Measurements from ENCODE around the gene ARID5B.
"Not testable (repeated sequence)": the region's sequence is repeated elsewhere in the genome, so short reads cannot be mapped to it uniquely, and the experiment has no call there.

The ARID5B gene

GRCh38 chr10:62022830-62023229 is 121.3 kb downstream of the ARID5B start:
- Mint-ChIP-seq H3K27ac (peak overlapping the region; percentile 87), H3K9me3 (peaks cover 5 to 8% of the 10 kb centered on the region in 2 donors), H3K4me1 (peaks cover 49 to 87% of the 10 kb centered on the region in 2 donors), H3K27me3 (no peaks in the 10 kb centered on the region), H3K36me3 (peaks cover 57 to 86% of the 10 kb centered on the region in 2 donors), H3K4me3 (peak overlapping the region in 1 of 2 donors; percentile 7)
- no peak for DNase-seq
- ATAC-seq (replicated peaks): no peak

- Mint-ChIP-seq H3K4me1 (peaks cover 53 to 88% of the 10 kb centered on the region in 2 donors), H3K4me3 (peak overlapping the region; percentile 7 to 14), H3K27ac (peak overlapping the region; percentile 87), H3K9me3 (peaks cover 5 to 8% of the 10 kb centered on the region in 2 donors), H3K36me3 (peaks cover 61 to 87% of the 10 kb centered on the region in 2 donors), H3K27me3 (no peaks in the 10 kb centered on the region)
- DNase-seq: no peak
- peak; percentile 26 to 27 for ATAC-seq (replicated peaks)
Observed at GRCh38 chr10:62023329-62023728, 121.8 kb downstream of the ARID5B start.

DNA sequence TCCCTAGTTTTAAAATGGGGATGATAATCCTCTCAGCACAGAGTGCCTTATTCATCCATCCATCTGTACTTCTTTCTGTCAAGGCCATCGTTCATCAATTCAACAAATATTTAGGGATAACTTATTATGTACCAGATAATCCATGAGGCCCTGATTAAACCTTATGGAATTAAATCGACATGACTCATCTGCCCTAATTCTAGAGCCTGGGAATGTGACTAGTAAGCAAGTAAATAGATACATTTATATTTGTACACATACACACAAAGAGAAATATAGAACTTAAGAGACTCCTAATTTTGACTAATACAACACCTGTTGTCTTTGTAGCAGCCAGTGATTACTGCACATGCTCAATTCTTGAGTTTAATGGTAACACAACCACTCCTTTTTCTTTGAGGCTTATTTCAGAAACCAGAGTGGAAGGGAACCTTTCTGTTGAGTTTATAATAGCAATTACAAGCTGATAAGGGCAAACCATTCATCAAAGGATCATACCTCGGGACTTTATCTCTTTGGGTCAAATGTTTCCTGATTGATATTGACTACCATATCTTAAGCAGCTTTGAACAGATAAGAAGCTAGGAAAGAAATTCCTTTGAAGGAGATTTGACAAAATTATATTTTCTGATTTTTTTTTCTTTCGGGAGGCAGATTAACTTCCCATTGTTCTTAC is 122.7 kb downstream of the ARID5B start:
- H3K27ac Mint-ChIP-seq: peak overlapping the region; percentile 87
- no peak overlapping the region for H3K4me3 Mint-ChIP-seq
- peaks cover 50 to 88% of the 10 kb centered on the region in 2 donors for H3K4me1 Mint-ChIP-seq
- peaks cover 5 to 8% of the 10 kb centered on the region in 2 donors for H3K9me3 Mint-ChIP-seq
- no peak for DNase-seq
- H3K27me3 Mint-ChIP-seq: no peaks in the 10 kb centered on the region
- peaks cover 64 to 87% of the 10 kb centered on the region in 2 donors for H3K36me3 Mint-ChIP-seq
- no peak for ATAC-seq (replicated peaks)

DNA sequence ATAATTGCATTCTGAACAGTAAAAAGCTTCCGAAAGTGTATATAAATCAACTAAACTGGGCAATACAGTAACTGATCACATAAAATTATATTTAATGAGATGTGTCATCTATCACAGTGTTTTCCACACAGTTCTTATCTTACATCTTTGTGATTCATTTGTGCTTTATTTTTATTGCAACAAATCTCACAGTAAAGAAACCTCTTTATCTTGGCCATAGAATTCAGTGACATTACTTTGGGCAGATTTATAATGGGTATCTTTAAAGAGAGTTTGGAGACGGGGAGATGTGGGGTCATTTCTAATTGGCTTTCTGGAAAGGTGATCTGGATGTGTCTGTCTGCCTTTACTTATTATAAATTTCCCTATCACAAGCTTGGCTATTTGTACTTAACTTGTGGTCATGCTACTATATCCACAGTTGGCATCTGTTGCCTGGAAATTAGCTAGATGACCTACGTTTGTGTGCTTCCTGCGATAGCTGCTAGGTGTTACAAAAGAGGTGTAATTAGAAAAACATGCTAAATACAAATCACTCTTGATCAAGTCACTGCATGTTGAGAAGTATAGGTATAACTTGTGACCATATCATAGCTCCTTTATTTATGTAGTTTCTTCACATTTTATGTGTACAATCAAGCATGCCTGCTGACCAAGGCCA is 123.8 kb downstream of the ARID5B start:
- Mint-ChIP-seq H3K36me3 (peaks cover 66 to 86% of the 10 kb centered on the region in 2 donors), H3K27ac (peak overlapping the region; percentile 82), H3K4me1 (peaks cover 50 to 88% of the 10 kb centered on the region in 2 donors)

GRCh38 chr10:62025901-62026879 is 124.7 kb downstream of the ARID5B start:
- Mint-ChIP-seq H3K9me3 (peaks cover 5 to 10% of the 10 kb centered on the region in 2 donors), H3K4me3 (peak overlapping the region in 1 of 2 donors; percentile 3), H3K36me3 (peaks cover 72 to 91% of the 10 kb centered on the region in 2 donors), H3K4me1 (peaks cover 52 to 89% of the 10 kb centered on the region in 2 donors), H3K27ac (peak overlapping the region; percentile 86), H3K27me3 (no peaks in the 10 kb centered on the region)
- ATAC-seq (replicated peaks): peak in 1 of 2 donors; percentile 27
- no peak for DNase-seq

More for the DNA sequence above, 123.8 kb downstream of the ARID5B start:
- Mint-ChIP-seq H3K27me3 (no peaks in the 10 kb centered on the region), H3K9me3 (peaks cover 5 to 10% of the 10 kb centered on the region in 2 donors), H3K4me3 (no peak overlapping the region)
- no peak for DNase-seq
- ATAC-seq (replicated peaks): no peak

DNA sequence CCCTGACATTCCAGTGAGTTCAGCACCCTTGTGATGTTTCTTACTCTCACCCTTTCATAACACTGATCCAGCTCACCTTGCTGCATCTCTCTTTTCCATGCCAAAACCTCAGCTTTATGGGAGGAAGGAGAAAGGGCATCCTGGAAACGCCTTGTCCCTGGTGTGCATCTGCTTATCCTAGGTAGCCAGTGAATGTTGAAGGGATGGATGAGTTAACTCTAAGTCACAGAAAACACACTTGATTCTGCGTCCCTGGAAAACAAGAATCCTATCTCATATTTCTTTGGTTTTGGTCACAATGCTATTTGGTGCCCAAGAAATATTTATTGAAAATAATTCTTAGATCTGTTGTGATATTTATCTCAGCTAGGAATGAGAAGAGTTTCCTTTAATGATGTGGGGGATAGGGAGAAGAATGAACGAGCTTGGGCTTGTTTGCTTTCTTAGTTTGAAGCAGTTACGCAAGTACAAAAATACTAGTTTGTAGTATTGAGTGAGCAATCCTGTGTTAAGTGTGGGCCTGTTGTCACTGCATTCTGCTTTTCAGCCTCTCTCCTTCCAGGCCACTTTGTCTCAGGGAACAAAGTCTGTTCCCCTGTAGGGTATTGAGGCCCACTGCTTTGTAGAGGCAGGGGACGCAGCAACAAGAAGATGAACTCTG is 126.5 kb downstream of the ARID5B start:
- DNase-seq (no peak), ATAC-seq (replicated peaks) (no peak)
- Mint-ChIP-seq H3K27ac (peak overlapping the region; percentile 88), H3K36me3 (peaks cover 67 to 85% of the 10 kb centered on the region in 2 donors), H3K27me3 (no peaks in the 10 kb centered on the region), H3K9me3 (peaks cover 3 to 6% of the 10 kb centered on the region in 2 donors), H3K4me1 (peaks cover 47 to 86% of the 10 kb centered on the region in 2 donors), H3K4me3 (peak overlapping the region; percentile 2 to 33)

DNA sequence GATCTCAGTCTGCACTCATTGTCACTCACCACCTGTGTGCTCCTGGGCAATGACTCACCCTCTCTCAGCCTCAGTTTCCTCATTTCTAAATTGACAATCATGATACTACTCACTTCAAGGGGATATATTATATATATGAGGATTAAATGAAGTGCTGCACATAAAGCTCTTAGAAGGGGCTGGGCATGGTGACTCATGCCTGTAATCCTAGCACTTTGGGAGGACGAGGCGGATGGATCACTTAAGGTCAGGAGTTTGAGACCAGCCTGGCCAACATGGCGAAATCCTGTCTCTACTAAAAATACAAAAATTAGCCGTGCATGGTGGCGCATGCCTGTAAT is 127.0 kb downstream of the ARID5B start:
- not testable (repeated sequence) for ATAC-seq (replicated peaks); H3K9me3 Mint-ChIP-seq; H3K27me3 Mint-ChIP-seq; DNase-seq
- H3K36me3 Mint-ChIP-seq: peaks cover 66 to 85% of the 10 kb centered on the region in 2 donors
- H3K4me3 Mint-ChIP-seq: peak overlapping the region in 1 of 2 donors; percentile 2
- H3K27ac Mint-ChIP-seq: peak overlapping the region; percentile 86
- peaks cover 44 to 86% of the 10 kb centered on the region in 2 donors for H3K4me1 Mint-ChIP-seq

DNA sequence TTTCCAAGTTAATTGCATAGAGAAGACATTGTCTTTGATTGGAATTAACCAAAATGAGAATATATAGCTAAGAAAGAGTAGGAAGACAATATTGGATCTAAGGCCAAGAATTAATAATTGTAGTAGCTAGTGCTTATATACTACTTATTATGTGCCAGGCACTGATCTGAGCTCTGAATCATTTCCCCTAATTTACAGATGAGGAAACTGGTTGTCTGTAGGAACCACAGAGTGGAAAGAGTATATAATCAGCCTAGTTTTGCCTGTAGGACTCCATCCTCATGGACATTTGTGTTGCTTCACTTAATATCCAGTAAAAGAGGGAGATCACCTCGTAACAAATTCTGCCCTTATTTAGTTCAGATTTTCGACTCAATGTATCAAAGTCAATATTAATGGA is 127.9 kb downstream of the ARID5B start:
- peak overlapping the region; percentile 5 to 16 for H3K4me3 Mint-ChIP-seq
- peak overlapping the region; percentile 86 for H3K27ac Mint-ChIP-seq
- peaks cover 69 to 82% of the 10 kb centered on the region in 2 donors for H3K36me3 Mint-ChIP-seq
- ATAC-seq (replicated peaks) (peak in 1 of 2 donors; percentile 58), DNase-seq (no peak)
- H3K9me3 Mint-ChIP-seq: peaks cover 0 to 3% of the 10 kb centered on the region in 2 donors
- H3K27me3 Mint-ChIP-seq: no peaks in the 10 kb centered on the region
- peaks cover 47 to 87% of the 10 kb centered on the region in 2 donors for H3K4me1 Mint-ChIP-seq

DNA sequence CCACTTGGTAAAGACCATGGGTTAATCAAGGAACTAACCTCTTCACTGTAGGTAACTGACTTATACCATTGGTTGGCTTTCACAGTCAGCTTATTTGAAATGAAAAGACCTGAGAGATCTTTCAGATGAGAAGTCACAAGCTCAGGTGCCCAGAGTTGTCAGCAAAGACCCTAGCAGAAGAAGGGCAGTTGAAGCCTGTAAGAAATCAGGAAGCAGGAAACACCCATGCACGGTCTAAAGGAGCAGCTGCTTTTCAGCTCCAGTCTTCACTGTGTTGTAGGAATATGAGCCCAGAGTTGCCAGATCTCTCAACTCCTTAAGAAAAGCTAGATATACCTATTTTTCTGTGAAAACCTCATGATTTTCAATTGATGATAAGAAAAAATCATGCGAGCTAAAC is 130.0 kb downstream of the ARID5B start:
- H3K4me3 Mint-ChIP-seq: no peak overlapping the region
- H3K4me1 Mint-ChIP-seq: peaks cover 47 to 94% of the 10 kb centered on the region in 2 donors
- H3K27ac Mint-ChIP-seq: peak overlapping the region; percentile 86
- H3K36me3 Mint-ChIP-seq: peaks cover 70 to 82% of the 10 kb centered on the region in 2 donors
- no peak for DNase-seq
- no peaks in the 10 kb centered on the region for H3K27me3 Mint-ChIP-seq
- peak; percentile 44 to 46 for ATAC-seq (replicated peaks)
- peaks cover 0 to 3% of the 10 kb centered on the region in 2 donors for H3K9me3 Mint-ChIP-seq

DNA sequence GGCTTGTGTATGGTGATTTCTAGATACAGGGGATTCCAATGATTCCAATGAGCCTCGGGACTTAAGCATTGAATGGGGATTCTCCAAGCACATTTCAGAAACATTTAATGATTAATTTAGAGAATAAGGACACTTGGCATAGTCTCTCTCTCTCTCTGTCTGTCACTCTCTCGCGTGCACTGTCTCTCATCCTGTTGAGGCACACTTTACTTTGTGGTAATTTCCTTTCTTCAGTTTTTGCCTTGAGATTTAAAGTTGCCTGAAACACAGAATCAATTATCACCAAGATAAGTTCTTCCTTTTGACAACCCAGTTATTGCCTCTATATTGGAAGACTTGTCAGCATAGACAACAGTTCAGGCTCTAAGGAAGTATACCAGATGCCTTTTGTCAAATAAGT is 131.6 kb downstream of the ARID5B start:
- Mint-ChIP-seq H3K36me3 (peaks cover 65 to 74% of the 10 kb centered on the region in 2 donors), H3K4me3 (no peak overlapping the region), H3K4me1 (peaks cover 49 to 92% of the 10 kb centered on the region in 2 donors), H3K27me3 (no peaks in the 10 kb centered on the region), H3K9me3 (peaks cover 0 to 3% of the 10 kb centered on the region in 2 donors), H3K27ac (peak overlapping the region; percentile 68)
- no peak for ATAC-seq (replicated peaks)
- no peak for DNase-seq

- H3K27me3 Mint-ChIP-seq: no peaks in the 10 kb centered on the region
- no peak for DNase-seq
- H3K4me1 Mint-ChIP-seq: peaks cover 48 to 92% of the 10 kb centered on the region in 2 donors
- H3K36me3 Mint-ChIP-seq: peaks cover 60 to 71% of the 10 kb centered on the region in 2 donors
- no peak overlapping the region for H3K4me3 Mint-ChIP-seq
- no peak for ATAC-seq (replicated peaks)
- H3K9me3 Mint-ChIP-seq: peaks cover 0 to 3% of the 10 kb centered on the region in 2 donors
- peak overlapping the region; percentile 94 for H3K27ac Mint-ChIP-seq
Observed at GRCh38 chr10:62034096-62034640, 132.7 kb downstream of the ARID5B start.

GRCh38 chr10:62036186-62037081 is 134.9 kb downstream of the ARID5B start:
- ATAC-seq (replicated peaks) (no peak), DNase-seq (no peak)
- H3K9me3 Mint-ChIP-seq: no peaks in the 10 kb centered on the region
- H3K4me3 Mint-ChIP-seq: peak overlapping the region; percentile 11 to 30
- peaks cover 49 to 68% of the 10 kb centered on the region in 2 donors for H3K36me3 Mint-ChIP-seq
- no peaks in the 10 kb centered on the region for H3K27me3 Mint-ChIP-seq
- peaks cover 49 to 90% of the 10 kb centered on the region in 2 donors for H3K4me1 Mint-ChIP-seq
- peak overlapping the region; percentile 94 for H3K27ac Mint-ChIP-seq

Data from stimulated activated naive B cell treated with anti-CD40 and anti-IgM and Interleukin-4, amounts not matched to agents 10 μg/mL and 1 μg/mL and 100 μg/mL, for 72 hours (primary cell).